Measurements from ENCODE around the gene AP3B1.

The AP3B1 gene

DNA sequence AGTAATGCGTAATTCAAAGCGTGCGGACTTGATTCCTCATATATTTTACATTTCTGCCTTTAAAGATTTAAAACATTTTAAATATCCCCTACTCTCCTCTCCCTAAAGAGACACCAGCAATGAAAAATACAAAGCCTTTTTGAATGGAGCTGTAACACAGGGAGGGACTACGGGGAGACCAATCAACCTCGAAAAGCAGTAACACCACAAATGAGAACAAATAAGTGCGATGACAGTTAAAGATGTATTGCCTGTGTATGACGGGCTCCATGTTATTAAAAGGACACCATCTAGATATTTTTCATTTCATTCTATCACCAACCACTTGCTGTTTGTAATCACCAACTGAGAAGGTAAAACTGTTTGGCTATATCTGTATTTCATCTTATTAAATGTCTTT is 288.0 kb downstream of the AP3B1 start:
- Histone ChIP-seq H3K9ac (ENCODE audit: low read depth, low read length, poor library complexity, severe bottlenecking) (no peak overlapping the region), H3K79me2 (ENCODE audit: insufficient read depth, low read length) (no peaks in the 10 kb centered on the region), H2AFZ (ENCODE audit: low read length) (no peak overlapping the region), H3K36me3 (ENCODE audit: insufficient read depth, low read length) (peaks cover 5% of the 10 kb centered on the region; the same call in 1 of the 2 replicates), H3K4me2 (ENCODE audit: low read depth, low read length, poor library complexity, severe bottlenecking) (no peak overlapping the region), H3K27me3 (ENCODE audit: insufficient read depth, low read length, poor library complexity, severe bottlenecking) (no peaks in the 10 kb centered on the region), H3K9me3 (ENCODE audit: insufficient read depth, low read depth, low read length) (no peaks in the 10 kb centered on the region), H3K4me3 (ENCODE audit: low read length, poor library complexity, severe bottlenecking) (no peak overlapping the region), H3K4me1 (ENCODE audit: insufficient read depth, low read length, poor library complexity, severe bottlenecking) (peaks cover 5% of the 10 kb centered on the region), H3K9me2 (replicated peaks; ENCODE audit: low read depth, low read length) (no peaks in the 10 kb centered on the region), H4K20me1 (ENCODE audit: insufficient read depth, low read length, poor library complexity, severe bottlenecking) (no peaks in the 10 kb centered on the region), H3F3A (ENCODE audit: low read depth) (no peaks in the 10 kb centered on the region)
- no peak for TF ChIP-seq EZH2phosphoT487 (IDR thresholded peaks at IDR 0.05; ENCODE audit: borderline replicate concordance)
- TF ChIP-seq, protein P1, sequence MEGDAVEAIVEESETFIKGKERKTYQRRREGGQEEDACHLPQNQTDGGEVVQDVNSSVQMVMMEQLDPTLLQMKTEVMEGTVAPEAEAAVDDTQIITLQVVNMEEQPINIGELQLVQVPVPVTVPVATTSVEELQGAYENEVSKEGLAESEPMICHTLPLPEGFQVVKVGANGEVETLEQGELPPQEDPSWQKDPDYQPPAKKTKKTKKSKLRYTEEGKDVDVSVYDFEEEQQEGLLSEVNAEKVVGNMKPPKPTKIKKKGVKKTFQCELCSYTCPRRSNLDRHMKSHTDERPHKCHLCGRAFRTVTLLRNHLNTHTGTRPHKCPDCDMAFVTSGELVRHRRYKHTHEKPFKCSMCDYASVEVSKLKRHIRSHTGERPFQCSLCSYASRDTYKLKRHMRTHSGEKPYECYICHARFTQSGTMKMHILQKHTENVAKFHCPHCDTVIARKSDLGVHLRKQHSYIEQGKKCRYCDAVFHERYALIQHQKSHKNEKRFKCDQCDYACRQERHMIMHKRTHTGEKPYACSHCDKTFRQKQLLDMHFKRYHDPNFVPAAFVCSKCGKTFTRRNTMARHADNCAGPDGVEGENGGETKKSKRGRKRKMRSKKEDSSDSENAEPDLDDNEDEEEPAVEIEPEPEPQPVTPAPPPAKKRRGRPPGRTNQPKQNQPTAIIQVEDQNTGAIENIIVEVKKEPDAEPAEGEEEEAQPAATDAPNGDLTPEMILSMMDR (conservative IDR thresholded peaks at IDR 0.05; ENCODE audit: low read length) = no peak

- Histone ChIP-seq H3K9me2 (replicated peaks; ENCODE audit: low read depth, low read length) (no peaks in the 10 kb centered on the region), H3K4me1 (ENCODE audit: insufficient read depth, low read length, poor library complexity, severe bottlenecking) (peaks cover 5% of the 10 kb centered on the region), H3K79me2 (ENCODE audit: insufficient read depth, low read length) (no peaks in the 10 kb centered on the region), H3K36me3 (ENCODE audit: insufficient read depth, low read length) (peaks cover 5% of the 10 kb centered on the region; the same call in 1 of the 2 replicates), H3F3A (ENCODE audit: low read depth) (no peaks in the 10 kb centered on the region), H3K4me2 (ENCODE audit: low read depth, low read length, poor library complexity, severe bottlenecking) (no peak overlapping the region), H4K20me1 (ENCODE audit: insufficient read depth, low read length, poor library complexity, severe bottlenecking) (no peaks in the 10 kb centered on the region), H3K9me3 (ENCODE audit: insufficient read depth, low read depth, low read length) (no peaks in the 10 kb centered on the region), H2AFZ (ENCODE audit: low read length) (no peak overlapping the region), H3K9ac (ENCODE audit: low read depth, low read length, poor library complexity, severe bottlenecking) (no peak overlapping the region), H3K4me3 (ENCODE audit: low read length, poor library complexity, severe bottlenecking) (no peak overlapping the region), H3K27me3 (ENCODE audit: insufficient read depth, low read length, poor library complexity, severe bottlenecking) (no peaks in the 10 kb centered on the region)
- TF ChIP-seq EZH2phosphoT487 (IDR thresholded peaks at IDR 0.05; ENCODE audit: borderline replicate concordance) = no peak
These were observed 289.3 kb downstream of the AP3B1 start for GRCh38 chr5:78005021-78005785.

GRCh38 chr5:78004559-78004958 is 289.9 kb downstream of the AP3B1 start:
- Histone ChIP-seq H3K79me2 (ENCODE audit: insufficient read depth, low read length) (no peaks in the 10 kb centered on the region), H3K4me2 (ENCODE audit: low read depth, low read length, poor library complexity, severe bottlenecking) (no peak overlapping the region), H3K4me3 (ENCODE audit: low read length, poor library complexity, severe bottlenecking) (no peak overlapping the region), H3K4me1 (ENCODE audit: insufficient read depth, low read length, poor library complexity, severe bottlenecking) (peaks cover 5% of the 10 kb centered on the region), H3K36me3 (ENCODE audit: insufficient read depth, low read length) (peaks cover 5% of the 10 kb centered on the region; the same call in 1 of the 2 replicates), H3K9me2 (replicated peaks; ENCODE audit: low read depth, low read length) (no peaks in the 10 kb centered on the region), H3K27me3 (ENCODE audit: insufficient read depth, low read length, poor library complexity, severe bottlenecking) (no peaks in the 10 kb centered on the region), H3K9me3 (ENCODE audit: insufficient read depth, low read depth, low read length) (no peaks in the 10 kb centered on the region), H3K9ac (ENCODE audit: low read depth, low read length, poor library complexity, severe bottlenecking) (no peak overlapping the region), H3F3A (ENCODE audit: low read depth) (no peaks in the 10 kb centered on the region), H2AFZ (ENCODE audit: low read length) (no peak overlapping the region), H4K20me1 (ENCODE audit: insufficient read depth, low read length, poor library complexity, severe bottlenecking) (no peaks in the 10 kb centered on the region)
- TF ChIP-seq EZH2phosphoT487 (IDR thresholded peaks at IDR 0.05; ENCODE audit: borderline replicate concordance) = no peak
- TF ChIP-seq, protein P1 (conservative IDR thresholded peaks at IDR 0.05; ENCODE audit: low read length) = no peak
